PFSK-1 (cell line): Measurements from ENCODE around the gene RALGPS1.

Experiments
- FOXP2 ChIP-seq: optimal IDR thresholded peaks from 2 replicates; pipeline ENCODE3; 2011; ENCODE audit warnings: borderline replicate concordance, control low read depth, inconsistent platforms; ENCODE audit not compliant: insufficient read depth; ENCODE audit errors: extremely low read length, extremely low read depth
- POLR2AphosphoS5 ChIP-seq: IDR thresholded peaks from 2 replicates; pipeline ENCODE4 v1.6.1; 2012; ENCODE audit warnings: low read depth, mild to moderate bottlenecking, control low read depth, low read length, moderate library complexity
- SIN3A ChIP-seq: IDR thresholded peaks from 2 replicates; pipeline ENCODE4 v1.6.1; 2012; ENCODE audit warnings: mild to moderate bottlenecking, low read length, moderate library complexity, borderline replicate concordance; ENCODE audit not compliant: insufficient read depth
- TAF1 ChIP-seq: IDR thresholded peaks from 2 replicates; pipeline ENCODE4 v1.6.1; 2012; ENCODE audit warnings: low read length, control low read depth, borderline replicate concordance; ENCODE audit not compliant: insufficient read depth
- TF ChIP-seq, protein P1 (sequence below), 2 experiments: IDR thresholded peaks; 2 replicates each; pipeline versions ENCODE4 v1.6.1 to v1.8.0; 2011 to 2012; ENCODE audit warnings: low read depth in 2 of 2, low read length in 2 of 2, control low read depth in 1 of 2, inconsistent platforms in 1 of 2, mild to moderate bottlenecking in 1 of 2, moderate library complexity in 1 of 2; ENCODE audit not compliant: insufficient read depth in 1 of 2

GRCh38 chr9:126914458-126915280 is at the start of gene RALGPS1:
- TF ChIP-seq TAF1 (no peak), SIN3A (no peak), POLR2AphosphoS5 (no peak), FOXP2 (peak; percentile 38)
- TF ChIP-seq, protein P1, sequence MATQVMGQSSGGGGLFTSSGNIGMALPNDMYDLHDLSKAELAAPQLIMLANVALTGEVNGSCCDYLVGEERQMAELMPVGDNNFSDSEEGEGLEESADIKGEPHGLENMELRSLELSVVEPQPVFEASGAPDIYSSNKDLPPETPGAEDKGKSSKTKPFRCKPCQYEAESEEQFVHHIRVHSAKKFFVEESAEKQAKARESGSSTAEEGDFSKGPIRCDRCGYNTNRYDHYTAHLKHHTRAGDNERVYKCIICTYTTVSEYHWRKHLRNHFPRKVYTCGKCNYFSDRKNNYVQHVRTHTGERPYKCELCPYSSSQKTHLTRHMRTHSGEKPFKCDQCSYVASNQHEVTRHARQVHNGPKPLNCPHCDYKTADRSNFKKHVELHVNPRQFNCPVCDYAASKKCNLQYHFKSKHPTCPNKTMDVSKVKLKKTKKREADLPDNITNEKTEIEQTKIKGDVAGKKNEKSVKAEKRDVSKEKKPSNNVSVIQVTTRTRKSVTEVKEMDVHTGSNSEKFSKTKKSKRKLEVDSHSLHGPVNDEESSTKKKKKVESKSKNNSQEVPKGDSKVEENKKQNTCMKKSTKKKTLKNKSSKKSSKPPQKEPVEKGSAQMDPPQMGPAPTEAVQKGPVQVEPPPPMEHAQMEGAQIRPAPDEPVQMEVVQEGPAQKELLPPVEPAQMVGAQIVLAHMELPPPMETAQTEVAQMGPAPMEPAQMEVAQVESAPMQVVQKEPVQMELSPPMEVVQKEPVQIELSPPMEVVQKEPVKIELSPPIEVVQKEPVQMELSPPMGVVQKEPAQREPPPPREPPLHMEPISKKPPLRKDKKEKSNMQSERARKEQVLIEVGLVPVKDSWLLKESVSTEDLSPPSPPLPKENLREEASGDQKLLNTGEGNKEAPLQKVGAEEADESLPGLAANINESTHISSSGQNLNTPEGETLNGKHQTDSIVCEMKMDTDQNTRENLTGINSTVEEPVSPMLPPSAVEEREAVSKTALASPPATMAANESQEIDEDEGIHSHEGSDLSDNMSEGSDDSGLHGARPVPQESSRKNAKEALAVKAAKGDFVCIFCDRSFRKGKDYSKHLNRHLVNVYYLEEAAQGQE (IDR thresholded peaks at IDR 0.05; ENCODE audit: insufficient read depth in 1 of 2, low read depth in 2 of 2, low read length in 2 of 2), result no peak
